Left colon (tissue), 2 donors: ENCODE measurements around the gene ITPRID2. TPM values are rescaled to one million over a fixed set of nuclear protein-coding genes. Genes with fewer than 3 reads are reported as not detected.

Experiments
- total RNA-seq, 2 donors: library from RNA; stranded (reverse); fragmentation: NEBNext Ultra II Directional; extraction: Animal tissue kit (Norgen Biotek cat#: 25700); gene quantifications; one replicate each; pipeline ENCODE4 v1.2.1, GENCODE V29; 2021
- donor health status: DM: no; HTN: no; CAD: no.
- donor health status: DM: yes; HTN: yes; CAD: no.

The ITPRID2 gene
- total RNA-seq, 2 donors from 2014 or later: 287 to 367 TPM

Other genes starting within 250 kb of the ITPRID2 start
- gene CERKL, start 234.6 kb upstream of the ITPRID2 start, total RNA-seq: under 1 TPM in 1 of 2 donors, not detected in 1; 0.31 TPM
- 1 to 10 TPM; 2.2 to 3.3 TPM for gene NEUROD1, start 211.2 kb upstream of the ITPRID2 start, total RNA-seq
- gene PPP1R1C, start 94.1 kb downstream of the ITPRID2 start, total RNA-seq: 1 to 10 TPM in 1 of 2 donors, under 1 TPM in 1; 0.98 to 1.0 TPM